HepG2 (cell line): Measurements from ENCODE around the gene CCNT2. TPM values are rescaled to one million over a fixed set of nuclear protein-coding genes. Genes with fewer than 3 reads are reported as not detected.
A peak's percentile ranks its signal among the peaks of the same experiment; 100 is the strongest.

Experiments
- ATM ChIP-seq: fragments of 450-650 bp; IDR thresholded peaks from 2 replicates; pipeline ENCODE4 v1.7.1; 2017; ENCODE audit warnings: mild to moderate bottlenecking, borderline replicate concordance
- CCDC6 ChIP-seq: sonication (generic); formaldehyde crosslinking; IDR thresholded peaks from 2 replicates; pipeline ENCODE4 v1.8.1; 2022; ENCODE audit warnings: mild to moderate bottlenecking, missing genetic modification reagents, moderate library complexity
- DR1 ChIP-seq: sonication (generic); formaldehyde crosslinking; IDR thresholded peaks from 2 replicates; pipeline ENCODE4 v1.8.0; 2021; ENCODE audit warnings: mild to moderate bottlenecking, missing genetic modification reagents, inconsistent platforms
- FLYWCH1 ChIP-seq: sonication (generic); formaldehyde crosslinking; IDR thresholded peaks from 2 replicates; pipeline ENCODE4 v1.8.1; 2023; ENCODE audit warnings: mild to moderate bottlenecking, missing genetic modification reagents
- FOXK2 ChIP-seq: fragments of 450-650 bp; IDR thresholded peaks from 2 replicates; pipeline ENCODE4 v1.6.1; 2016
- KLF12 ChIP-seq: sonication (generic); formaldehyde crosslinking; IDR thresholded peaks from 2 replicates; pipeline ENCODE4 v1.4.0; 2020; ENCODE audit warnings: missing genetic modification reagents, borderline replicate concordance
- KLF15 ChIP-seq: sonication (generic); formaldehyde crosslinking; IDR thresholded peaks from 2 replicates; pipeline ENCODE4 v1.8.1; 2023; ENCODE audit warnings: borderline replicate concordance, mild to moderate bottlenecking, inconsistent platforms, missing genetic modification reagents, mixed read lengths
- MLXIP ChIP-seq: sonication (generic); formaldehyde crosslinking; IDR thresholded peaks from 2 replicates; pipeline ENCODE4 v1.9.0; 2021; ENCODE audit warnings: missing genetic modification reagents, borderline replicate concordance
- MXD3 ChIP-seq: IDR thresholded peaks from 2 replicates; pipeline ENCODE4 v1.6.1; 2016; ENCODE audit warnings: mild to moderate bottlenecking, missing biosample characterization, missing genetic modification reagents
- NCOA5 ChIP-seq: sonication (generic); formaldehyde crosslinking; IDR thresholded peaks from 2 replicates; pipeline ENCODE4 v1.4.0; 2020; ENCODE audit warnings: missing genetic modification reagents
- NFKB2 ChIP-seq: sonication (generic); formaldehyde crosslinking; IDR thresholded peaks from 2 replicates; pipeline ENCODE4 v1.4.0; 2020; ENCODE audit warnings: missing genetic modification reagents, borderline replicate concordance
- NR2F2 ChIP-seq: IDR thresholded peaks from 2 replicates; pipeline ENCODE4 v1.6.1; 2012; ENCODE audit warnings: low read depth, inconsistent platforms, borderline replicate concordance
- PPARG ChIP-seq: conservative IDR thresholded peaks from 2 replicates; pipeline ENCODE4 v1.6.1; 2016; ENCODE audit warnings: missing biosample characterization, missing genetic modification reagents
- RBM22 ChIP-seq: fragments of 200-400 bp; formaldehyde crosslinking; optimal IDR thresholded peaks from 2 replicates; pipeline ENCODE3; 2017; ENCODE audit warnings: mild to moderate bottlenecking, low read length, moderate library complexity
- RCOR2 ChIP-seq: IDR thresholded peaks from 2 replicates; pipeline ENCODE4 v1.6.1; 2016; ENCODE audit warnings: missing biosample characterization, missing genetic modification reagents
- TBL1XR1 ChIP-seq: fragments of 150-350 bp; IDR thresholded peaks from 2 replicates; pipeline ENCODE4 v1.6.1; 2014; ENCODE audit warnings: borderline replicate concordance, low read length; ENCODE audit not compliant: partially characterized antibody
- ZFP62 ChIP-seq: sonication (generic); formaldehyde crosslinking; IDR thresholded peaks from 2 replicates; pipeline ENCODE4 v1.4.0; 2020; ENCODE audit warnings: missing genetic modification reagents
- ZFYVE20 ChIP-seq: sonication (generic); formaldehyde crosslinking; IDR thresholded peaks from 2 replicates; pipeline ENCODE4 v1.8.0; 2023; ENCODE audit warnings: low read depth, mild to moderate bottlenecking, moderate library complexity, missing genetic modification reagents, borderline replicate concordance
- ZNF124 ChIP-seq: sonication (generic); formaldehyde crosslinking; IDR thresholded peaks from 2 replicates; pipeline ENCODE4 v1.4.0; 2020; ENCODE audit warnings: missing genetic modification reagents
- ZNF205 ChIP-seq: IDR thresholded peaks from 2 replicates; pipeline ENCODE4 v1.6.1; 2018; ENCODE audit warnings: missing biosample characterization, missing genetic modification reagents
- ZNF333 ChIP-seq: sonication (generic); formaldehyde crosslinking; IDR thresholded peaks from 2 replicates; pipeline ENCODE4 v1.4.0; 2020; ENCODE audit warnings: mild to moderate bottlenecking, missing genetic modification reagents, borderline replicate concordance
- ZNF367 ChIP-seq: sonication (generic); formaldehyde crosslinking; IDR thresholded peaks from 2 replicates; pipeline ENCODE4 v1.4.0; 2020; ENCODE audit warnings: missing genetic modification reagents, borderline replicate concordance
- ZNF557 ChIP-seq: sonication (generic); formaldehyde crosslinking; IDR thresholded peaks from 2 replicates; pipeline ENCODE4 v1.4.0; 2020; ENCODE audit warnings: missing genetic modification reagents
- ZNF570 ChIP-seq: sonication (generic); formaldehyde crosslinking; IDR thresholded peaks from 2 replicates; pipeline ENCODE4 v1.4.0; 2020; ENCODE audit warnings: mild to moderate bottlenecking, missing genetic modification reagents, borderline replicate concordance
- ZNF574 ChIP-seq: sonication (generic); formaldehyde crosslinking; IDR thresholded peaks from 2 replicates; pipeline ENCODE4 v1.4.0; 2020; ENCODE audit warnings: missing genetic modification reagents
- ZNF747 ChIP-seq: sonication (generic); formaldehyde crosslinking; IDR thresholded peaks from 2 replicates; pipeline ENCODE4 v1.8.1; 2023; ENCODE audit warnings: missing genetic modification reagents, mild to moderate bottlenecking, borderline replicate concordance
- ZSCAN21 ChIP-seq: sonication (generic); formaldehyde crosslinking; IDR thresholded peaks from 2 replicates; pipeline ENCODE4 v1.8.0; 2022; ENCODE audit warnings: mild to moderate bottlenecking, missing genetic modification reagents, moderate library complexity, borderline replicate concordance
- polyA plus RNA-seq, 8 experiments: library from polyadenylated mRNA; depleted of rRNA in 3 of 8; stranded (reverse) in 7 of 8; unstranded in 1 of 8; fragments of >200 nt; fragmentation: Illumina TruSeq in 4 of 8; extraction: Trizol in 4 of 8; gene quantifications; 2 replicates each; pipeline versions ENCODE4 v1.2.1 to v1.2.3, GENCODE V29; 2011 to 2016; ENCODE audit warnings: low read depth in 4 of 8, missing spikeins in 1 of 8, mixed read lengths in 1 of 8; ENCODE audit not compliant: insufficient read depth in 1 of 8
- total RNA-seq, 5 experiments: library from RNA; depleted of rRNA; stranded (reverse); fragments of >200 nt; fragmentation: Illumina TruSeq; extraction: Trizol; gene quantifications; 2 replicates each; pipeline ENCODE4 v1.2.3, GENCODE V29; 2016; ENCODE audit warnings: low read depth in 1 of 5

CCNT2 gene
- total and polyA plus RNA-seq, 2 of the 13 experiments (the other 11 are each of a cell fraction or from before 2014, with no cell fraction given), result 22.1 to 34.4 TPM

- no peak for TF ChIP-seq ZNF333 (CRISPR knock-in tag)
- TF ChIP-seq ZNF205 (CRISPR knock-in tag), result peak; percentile 40; the same call in 1 of the 2 replicates
- TF ChIP-seq FLYWCH1 (CRISPR knock-in tag), result 0 out of 2 replicates have a peak, but pooled peaks have one; percentile 2
- no peak for TF ChIP-seq RBM22
- TF ChIP-seq CCDC6 (CRISPR knock-in tag), result no peak
- TF ChIP-seq NR2F2, result no peak
- no peak for TF ChIP-seq ZNF367 (CRISPR knock-in tag)
- no peak for TF ChIP-seq PPARG (CRISPR knock-in tag)
- TF ChIP-seq ZSCAN21 (CRISPR knock-in tag), result no peak
- no peak for TF ChIP-seq ATM
- no peak for TF ChIP-seq ZNF574 (CRISPR knock-in tag)
- no peak for TF ChIP-seq KLF15 (CRISPR knock-in tag)
- TF ChIP-seq KLF12 (CRISPR knock-in tag), result no peak
- TF ChIP-seq RCOR2 (CRISPR knock-in tag), result no peak
- no peak for TF ChIP-seq NFKB2
- TF ChIP-seq FOXK2, result no peak
- no peak for TF ChIP-seq DR1 (CRISPR knock-in tag)
- TF ChIP-seq ZNF570 (CRISPR knock-in tag), result no peak
- no peak for TF ChIP-seq NCOA5 (CRISPR knock-in tag)
- TF ChIP-seq TBL1XR1, result no peak
- TF ChIP-seq ZNF557 (CRISPR knock-in tag), result no peak
- TF ChIP-seq ZFYVE20 (CRISPR knock-in tag), result no peak
- no peak for TF ChIP-seq ZNF124 (CRISPR knock-in tag)
- no peak for TF ChIP-seq MXD3 (CRISPR knock-in tag)
- no peak for TF ChIP-seq ZNF747
- TF ChIP-seq MLXIP (CRISPR knock-in tag), result no peak
- TF ChIP-seq ZFP62, result no peak
These were observed 1.2 kb upstream of the CCNT2 start (continued) for GRCh38 chr2:134917360-134917865.
